Measurements from ENCODE around the gene CNRIP1.

The CNRIP1 gene

DNA sequence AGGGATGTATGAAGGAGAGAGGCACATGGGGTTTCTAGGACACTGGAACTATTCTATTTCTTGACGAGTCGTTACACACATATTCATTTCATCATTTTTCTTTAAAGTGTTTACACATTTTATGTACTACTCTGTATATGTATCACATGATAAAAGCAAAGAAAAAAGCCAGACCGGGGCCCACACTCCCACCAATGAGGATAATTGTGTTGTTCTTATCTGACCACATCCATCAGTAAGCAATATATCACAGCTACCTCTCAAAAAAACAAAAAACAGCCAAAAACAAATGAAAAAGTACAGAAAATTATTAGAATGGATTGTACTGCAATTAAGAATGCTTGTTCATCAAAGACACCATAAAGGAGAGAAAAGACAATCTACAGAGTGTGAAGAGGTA, 14.2 kb upstream of the CNRIP1 start:
- ATAC-seq = no peak

DNA sequence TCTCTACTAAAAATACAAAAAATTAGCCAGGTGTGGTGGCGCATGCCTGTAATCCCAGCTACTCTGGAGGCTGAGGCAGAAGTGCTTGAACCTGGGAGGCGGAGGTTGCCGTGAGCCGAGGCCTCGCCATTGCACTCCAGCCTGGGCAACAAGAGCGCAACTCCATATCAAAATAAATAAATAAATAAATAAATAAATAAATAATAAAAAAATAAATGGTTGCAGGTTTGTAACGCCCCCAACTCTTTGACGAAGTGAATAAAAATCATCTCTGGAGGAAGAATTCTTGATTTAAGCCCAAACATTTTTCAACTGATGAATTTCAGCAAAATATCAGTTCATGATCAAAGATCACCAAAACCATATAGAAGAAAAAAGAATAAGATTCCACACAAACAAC, 13.3 kb upstream of the CNRIP1 start:
- no peak for ATAC-seq
- TF ChIP-seq ZNF70 (CRISPR knock-in tag; IDR thresholded peaks at IDR 0.05) (no peak), RARB (CRISPR knock-in tag; IDR thresholded peaks at IDR 0.05) (no peak), BACH2 (CRISPR knock-in tag; IDR thresholded peaks at IDR 0.05; ENCODE audit: borderline replicate concordance) (no peak), ZFP30 (CRISPR knock-in tag; IDR thresholded peaks at IDR 0.05) (no peak), SNAI2 (CRISPR knock-in tag; IDR thresholded peaks at IDR 0.05) (no peak), ZNF8 (CRISPR knock-in tag; IDR thresholded peaks at IDR 0.05) (no peak), OSR1 (CRISPR knock-in tag; IDR thresholded peaks at IDR 0.05) (no peak), GLIS3 (CRISPR knock-in tag; IDR thresholded peaks at IDR 0.05) (no peak), TOX (CRISPR knock-in tag; IDR thresholded peaks at IDR 0.05; ENCODE audit: borderline replicate concordance) (no peak), PPARA (CRISPR knock-in tag; IDR thresholded peaks at IDR 0.05; ENCODE audit: borderline replicate concordance) (no peak), CSDC2 (CRISPR knock-in tag; IDR thresholded peaks at IDR 0.05) (no peak), ARNTL (CRISPR knock-in tag; IDR thresholded peaks at IDR 0.05; ENCODE audit: borderline replicate concordance, low read depth) (no peak)
- TF ChIP-seq, protein P1, sequence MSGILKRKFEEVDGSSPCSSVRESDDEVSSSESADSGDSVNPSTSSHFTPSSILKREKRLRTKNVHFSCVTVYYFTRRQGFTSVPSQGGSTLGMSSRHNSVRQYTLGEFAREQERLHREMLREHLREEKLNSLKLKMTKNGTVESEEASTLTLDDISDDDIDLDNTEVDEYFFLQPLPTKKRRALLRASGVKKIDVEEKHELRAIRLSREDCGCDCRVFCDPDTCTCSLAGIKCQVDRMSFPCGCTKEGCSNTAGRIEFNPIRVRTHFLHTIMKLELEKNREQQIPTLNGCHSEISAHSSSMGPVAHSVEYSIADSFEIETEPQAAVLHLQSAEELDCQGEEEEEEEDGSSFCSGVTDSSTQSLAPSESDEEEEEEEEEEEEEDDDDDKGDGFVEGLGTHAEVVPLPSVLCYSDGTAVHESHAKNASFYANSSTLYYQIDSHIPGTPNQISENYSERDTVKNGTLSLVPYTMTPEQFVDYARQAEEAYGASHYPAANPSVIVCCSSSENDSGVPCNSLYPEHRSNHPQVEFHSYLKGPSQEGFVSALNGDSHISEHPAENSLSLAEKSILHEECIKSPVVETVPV (CRISPR knock-in tag; IDR thresholded peaks at IDR 0.05) = no peak

More for the DNA sequence above, 14.2 kb upstream of the CNRIP1 start:
- TF ChIP-seq POU6F1 (CRISPR knock-in tag; IDR thresholded peaks at IDR 0.05; ENCODE audit: borderline replicate concordance, low read depth) (no peak), ZNF565 (CRISPR knock-in tag; conservative IDR thresholded peaks at IDR 0.05; ENCODE audit: low read depth) (no peak), ISL1 (CRISPR knock-in tag; IDR thresholded peaks at IDR 0.05) (no peak), TOX (CRISPR knock-in tag; IDR thresholded peaks at IDR 0.05; ENCODE audit: borderline replicate concordance) (no peak), ZFP3 (CRISPR knock-in tag; IDR thresholded peaks at IDR 0.05) (no peak), CSDC2 (CRISPR knock-in tag; IDR thresholded peaks at IDR 0.05) (no peak), GLIS3 (CRISPR knock-in tag; IDR thresholded peaks at IDR 0.05) (no peak), ZNF70 (CRISPR knock-in tag; IDR thresholded peaks at IDR 0.05) (no peak), SNAI2 (CRISPR knock-in tag; IDR thresholded peaks at IDR 0.05) (no peak), ZNF8 (CRISPR knock-in tag; IDR thresholded peaks at IDR 0.05) (no peak), ESRRG (CRISPR knock-in tag; IDR thresholded peaks at IDR 0.05) (no peak), ZFP30 (CRISPR knock-in tag; IDR thresholded peaks at IDR 0.05) (no peak), ZC3H10 (CRISPR knock-in tag; IDR thresholded peaks at IDR 0.05) (no peak), BACH2 (CRISPR knock-in tag; IDR thresholded peaks at IDR 0.05; ENCODE audit: borderline replicate concordance) (no peak), ARNTL (CRISPR knock-in tag; IDR thresholded peaks at IDR 0.05; ENCODE audit: borderline replicate concordance, low read depth) (no peak), TSHZ2 (CRISPR knock-in tag; IDR thresholded peaks at IDR 0.05) (no peak), PPARA (CRISPR knock-in tag; IDR thresholded peaks at IDR 0.05; ENCODE audit: borderline replicate concordance) (no peak)
- TF ChIP-seq, protein P2, sequence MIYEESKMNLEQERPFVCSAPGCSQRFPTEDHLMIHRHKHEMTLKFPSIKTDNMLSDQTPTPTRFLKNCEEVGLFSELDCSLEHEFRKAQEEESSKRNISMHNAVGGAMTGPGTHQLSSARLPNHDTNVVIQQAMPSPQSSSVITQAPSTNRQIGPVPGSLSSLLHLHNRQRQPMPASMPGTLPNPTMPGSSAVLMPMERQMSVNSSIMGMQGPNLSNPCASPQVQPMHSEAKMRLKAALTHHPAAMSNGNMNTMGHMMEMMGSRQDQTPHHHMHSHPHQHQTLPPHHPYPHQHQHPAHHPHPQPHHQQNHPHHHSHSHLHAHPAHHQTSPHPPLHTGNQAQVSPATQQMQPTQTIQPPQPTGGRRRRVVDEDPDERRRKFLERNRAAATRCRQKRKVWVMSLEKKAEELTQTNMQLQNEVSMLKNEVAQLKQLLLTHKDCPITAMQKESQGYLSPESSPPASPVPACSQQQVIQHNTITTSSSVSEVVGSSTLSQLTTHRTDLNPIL (CRISPR knock-in tag; IDR thresholded peaks at IDR 0.05; ENCODE audit: low read depth) = no peak
- TF ChIP-seq, protein P3, sequence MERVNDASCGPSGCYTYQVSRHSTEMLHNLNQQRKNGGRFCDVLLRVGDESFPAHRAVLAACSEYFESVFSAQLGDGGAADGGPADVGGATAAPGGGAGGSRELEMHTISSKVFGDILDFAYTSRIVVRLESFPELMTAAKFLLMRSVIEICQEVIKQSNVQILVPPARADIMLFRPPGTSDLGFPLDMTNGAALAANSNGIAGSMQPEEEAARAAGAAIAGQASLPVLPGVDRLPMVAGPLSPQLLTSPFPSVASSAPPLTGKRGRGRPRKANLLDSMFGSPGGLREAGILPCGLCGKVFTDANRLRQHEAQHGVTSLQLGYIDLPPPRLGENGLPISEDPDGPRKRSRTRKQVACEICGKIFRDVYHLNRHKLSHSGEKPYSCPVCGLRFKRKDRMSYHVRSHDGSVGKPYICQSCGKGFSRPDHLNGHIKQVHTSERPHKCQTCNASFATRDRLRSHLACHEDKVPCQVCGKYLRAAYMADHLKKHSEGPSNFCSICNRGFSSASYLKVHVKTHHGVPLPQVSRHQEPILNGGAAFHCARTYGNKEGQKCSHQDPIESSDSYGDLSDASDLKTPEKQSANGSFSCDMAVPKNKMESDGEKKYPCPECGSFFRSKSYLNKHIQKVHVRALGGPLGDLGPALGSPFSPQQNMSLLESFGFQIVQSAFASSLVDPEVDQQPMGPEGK (CRISPR knock-in tag; IDR thresholded peaks at IDR 0.05; ENCODE audit: borderline replicate concordance) = no peak
- TF ChIP-seq, protein P1 (CRISPR knock-in tag; IDR thresholded peaks at IDR 0.05) = no peak
